NCI-H187 treated with DMSO at 0.1 percent for 48 hours (cell line): ENCODE results near the gene NPAS1.
"Not testable (repeated sequence)": the region's sequence is repeated elsewhere in the genome, so short reads cannot be mapped to it uniquely, and the experiment has no call there.

ENCODE experiments used
- DNase-seq: peaks from one replicate; lab custom pipeline; 2025; lab: John Stamatoyannopoulos, UW

Gene NPAS1

GRCh38 chr19:47047763-47048405, 28.2 kb downstream of the NPAS1 start:
- peak; percentile 28 for DNase-seq

DNA sequence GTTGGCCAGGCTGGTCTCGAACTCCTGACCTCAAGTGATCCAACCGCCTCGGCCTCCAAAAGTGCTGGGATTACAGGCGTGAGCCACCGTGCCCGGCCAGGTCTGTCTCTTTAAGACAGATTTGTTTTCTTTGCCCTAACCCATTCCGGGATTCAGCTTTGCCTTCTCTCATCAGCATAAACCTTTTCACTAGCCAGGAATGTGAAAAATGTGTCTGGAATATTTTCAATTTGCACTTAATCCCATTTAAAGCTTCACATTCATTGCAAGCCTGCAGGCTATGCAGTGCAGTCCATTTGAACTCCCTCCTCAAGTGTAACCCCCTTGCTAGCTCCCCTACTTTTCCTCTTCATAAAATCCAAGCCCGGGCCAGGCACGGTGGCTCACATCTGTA, 29.7 kb downstream of the NPAS1 start:
- DNase-seq, result no peak

- not testable (repeated sequence) for DNase-seq
These were observed 30.9 kb downstream of the NPAS1 start for GRCh38 chr19:47050562-47050961.

DNA sequence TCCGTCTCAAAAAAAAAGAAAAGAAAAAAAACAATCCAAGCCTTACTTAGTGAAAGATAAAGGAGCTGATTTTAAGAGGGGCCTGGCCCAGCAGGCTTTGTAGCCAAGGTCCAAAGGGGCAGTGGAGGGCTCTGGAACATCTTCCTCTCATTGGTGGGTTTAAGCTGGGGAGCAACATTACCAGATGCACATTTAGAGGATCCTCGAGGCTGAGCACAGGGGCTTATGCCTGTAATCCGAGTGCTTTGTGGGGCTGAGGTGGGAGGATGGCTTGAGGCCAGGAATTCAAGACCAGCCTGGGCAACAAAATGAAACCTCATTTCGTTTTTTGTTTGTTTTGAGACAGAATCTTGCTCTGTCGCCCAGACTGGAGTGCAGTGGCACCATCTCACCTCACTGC, 36.8 kb downstream of the NPAS1 start:
- no peak for DNase-seq

- no peak for DNase-seq
These were observed 37.7 kb downstream of the NPAS1 start for GRCh38 chr19:47057328-47057727.

- DNase-seq, result no peak
These were observed 39.0 kb downstream of the NPAS1 start for GRCh38 chr19:47058621-47059022.

DNA sequence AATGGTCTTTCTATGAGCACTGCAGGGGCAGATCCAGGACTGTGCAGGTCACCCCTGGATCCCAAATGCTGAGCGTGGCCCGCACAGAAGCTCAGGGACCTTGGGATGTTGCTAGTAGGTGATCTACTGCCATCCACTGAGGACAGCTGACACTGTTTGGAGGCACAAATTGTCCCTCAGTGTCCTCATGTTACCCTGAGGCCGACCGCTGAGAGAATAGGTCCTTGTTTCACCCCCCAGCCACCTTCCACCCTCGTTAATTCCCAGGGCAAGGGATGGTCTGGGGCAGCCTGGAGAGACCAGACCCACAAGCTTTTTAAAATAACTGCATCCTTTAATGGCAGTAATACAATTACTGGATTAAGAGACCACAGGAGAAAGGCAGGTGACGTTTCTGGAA, 44.2 kb downstream of the NPAS1 start:
- DNase-seq, result no peak

GRCh38 chr19:47065242-47065641, 45.6 kb downstream of the NPAS1 start:
- no peak for DNase-seq

GRCh38 chr19:47066376-47067214, 47.0 kb downstream of the NPAS1 start:
- no peak for DNase-seq

- no peak for DNase-seq
These were observed 47.7 kb downstream of the NPAS1 start for GRCh38 chr19:47067215-47067847.

DNA sequence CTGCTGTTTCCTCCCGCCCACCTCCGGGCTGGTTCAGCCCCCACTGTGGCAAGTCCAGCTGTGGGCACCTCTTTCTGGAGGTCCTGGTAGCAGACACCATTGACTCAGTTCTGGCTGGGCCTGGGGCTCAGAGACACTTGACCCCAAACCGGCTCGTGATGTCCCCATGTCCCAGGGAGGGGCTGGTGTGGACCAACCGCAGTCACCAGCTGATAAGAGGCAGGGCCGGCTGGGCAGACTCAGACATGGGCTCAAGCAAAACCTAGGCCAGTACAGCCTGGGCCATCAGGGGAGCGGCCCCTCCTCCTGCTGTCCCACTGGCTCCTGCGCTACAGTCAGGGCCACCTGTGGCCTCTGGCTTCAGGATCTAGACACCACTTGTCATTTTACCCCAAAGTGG, 48.6 kb downstream of the NPAS1 start:
- no peak for DNase-seq

GRCh38 chr19:47068876-47069406, 49.3 kb downstream of the NPAS1 start:
- DNase-seq, result no peak

GRCh38 chr19:47069795-47070194, 50.2 kb downstream of the NPAS1 start:
- no peak for DNase-seq

DNA sequence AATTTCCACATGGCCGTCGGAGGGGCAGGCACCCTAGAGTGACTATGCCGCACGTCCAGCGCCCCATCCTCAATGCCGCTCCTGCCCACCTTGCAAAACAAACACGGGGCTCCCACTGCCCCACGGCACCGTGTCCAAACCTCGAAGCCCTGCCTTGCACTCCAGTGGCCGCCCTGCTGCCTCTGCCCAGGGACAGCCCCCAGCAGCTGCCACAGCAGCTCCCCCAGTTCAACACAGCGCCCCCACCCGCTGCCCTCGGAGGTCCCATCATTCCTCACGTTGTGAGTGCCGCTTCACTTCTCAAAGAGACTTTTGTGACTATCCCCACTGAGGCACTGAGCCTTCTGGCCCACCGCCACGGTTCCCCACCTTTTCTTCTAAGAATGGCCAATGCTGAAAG, 51.1 kb downstream of the NPAS1 start:
- DNase-seq, result no peak

GRCh38 chr19:47071731-47072130, 52.1 kb downstream of the NPAS1 start:
- DNase-seq, result no peak

GRCh38 chr19:47072323-47072722, 52.7 kb downstream of the NPAS1 start:
- DNase-seq, result no peak

GRCh38 chr19:47073574-47073973, 53.9 kb downstream of the NPAS1 start:
- no peak for DNase-seq

DNA sequence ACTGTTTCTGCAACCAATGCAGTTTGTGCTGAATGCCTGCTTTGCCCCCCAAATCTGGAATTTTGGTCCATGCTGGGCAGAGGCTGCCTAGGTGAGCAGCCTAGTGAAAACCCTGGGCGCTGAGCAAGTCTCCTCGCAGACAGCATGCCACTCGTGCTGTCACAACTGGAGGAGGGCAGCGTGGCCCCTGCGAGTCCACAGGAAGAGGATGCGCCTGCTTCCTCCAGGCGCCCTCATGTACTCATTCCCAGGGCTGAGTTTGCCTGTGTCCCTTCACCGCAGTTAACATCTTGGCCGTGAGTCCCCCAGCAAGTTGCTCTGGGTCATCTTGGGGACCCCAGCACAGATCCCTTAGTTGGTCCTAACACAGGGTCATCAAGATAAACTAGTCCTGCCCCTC, 55.0 kb downstream of the NPAS1 start:
- DNase-seq, result no peak

- DNase-seq, result no peak
These were observed 55.7 kb downstream of the NPAS1 start for GRCh38 chr19:47075179-47075810.

DNA sequence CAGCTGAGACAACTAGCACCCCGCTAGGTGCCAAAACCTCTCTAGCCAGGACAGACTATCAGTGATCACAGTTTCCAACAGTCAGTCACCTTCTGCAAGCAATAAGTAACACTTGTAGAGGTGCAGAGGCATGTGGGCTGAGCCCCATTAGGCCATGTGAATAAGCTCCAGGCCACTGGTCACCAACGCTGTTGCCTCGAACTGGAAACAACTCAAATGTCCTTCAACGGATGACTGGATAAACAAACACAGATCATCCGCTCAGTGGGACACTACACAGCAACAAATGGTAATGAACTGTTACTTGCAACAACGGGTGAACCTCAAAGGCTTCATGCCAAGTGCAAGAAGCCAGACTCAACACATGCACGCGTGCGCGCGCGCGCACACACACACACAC, 56.3 kb downstream of the NPAS1 start:
- DNase-seq, result no peak

GRCh38 chr19:47078351-47078750, 58.7 kb downstream of the NPAS1 start:
- DNase-seq, result not testable (repeated sequence)

- no peak for DNase-seq
These were observed 61.5 kb downstream of the NPAS1 start for GRCh38 chr19:47081095-47081494.
